ENCODE results near the gene HPCAL1.

GRCh38 chr2:10329880-10330699 lies 27.4 kb downstream of the HPCAL1 start:
- TF ChIP-seq, protein P1, sequence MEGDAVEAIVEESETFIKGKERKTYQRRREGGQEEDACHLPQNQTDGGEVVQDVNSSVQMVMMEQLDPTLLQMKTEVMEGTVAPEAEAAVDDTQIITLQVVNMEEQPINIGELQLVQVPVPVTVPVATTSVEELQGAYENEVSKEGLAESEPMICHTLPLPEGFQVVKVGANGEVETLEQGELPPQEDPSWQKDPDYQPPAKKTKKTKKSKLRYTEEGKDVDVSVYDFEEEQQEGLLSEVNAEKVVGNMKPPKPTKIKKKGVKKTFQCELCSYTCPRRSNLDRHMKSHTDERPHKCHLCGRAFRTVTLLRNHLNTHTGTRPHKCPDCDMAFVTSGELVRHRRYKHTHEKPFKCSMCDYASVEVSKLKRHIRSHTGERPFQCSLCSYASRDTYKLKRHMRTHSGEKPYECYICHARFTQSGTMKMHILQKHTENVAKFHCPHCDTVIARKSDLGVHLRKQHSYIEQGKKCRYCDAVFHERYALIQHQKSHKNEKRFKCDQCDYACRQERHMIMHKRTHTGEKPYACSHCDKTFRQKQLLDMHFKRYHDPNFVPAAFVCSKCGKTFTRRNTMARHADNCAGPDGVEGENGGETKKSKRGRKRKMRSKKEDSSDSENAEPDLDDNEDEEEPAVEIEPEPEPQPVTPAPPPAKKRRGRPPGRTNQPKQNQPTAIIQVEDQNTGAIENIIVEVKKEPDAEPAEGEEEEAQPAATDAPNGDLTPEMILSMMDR (IDR thresholded peaks at IDR 0.05) = no peak
- TF ChIP-seq POLR2A (IDR thresholded peaks at IDR 0.05) (no peak), EP300 (IDR thresholded peaks at IDR 0.05) (no peak)

Measured in tibial nerve (tissue), 4 donors.